Measurements from ENCODE around the gene HIF3A.

Gene HIF3A

DNA sequence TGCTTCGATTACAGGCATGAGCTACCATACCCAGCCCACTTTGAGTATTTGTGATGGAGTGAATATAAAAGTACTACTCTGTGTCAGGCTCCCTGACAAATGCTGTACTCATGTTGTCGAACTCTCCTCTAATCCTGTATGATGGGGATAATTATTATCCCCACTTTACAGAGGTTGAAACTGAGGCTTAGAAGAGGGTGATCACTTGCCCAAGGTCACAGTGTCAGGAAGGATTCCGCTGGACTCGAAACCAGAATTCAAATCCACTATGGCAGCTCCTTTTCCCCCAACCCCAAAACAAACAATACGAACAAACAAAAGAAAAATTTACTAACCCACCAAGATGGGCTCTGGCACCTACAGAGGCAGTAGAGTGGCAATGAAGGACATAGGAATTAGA is 48.3 kb downstream of the HIF3A start:
- TF ChIP-seq GATA2 (IDR thresholded peaks at IDR 0.05; ENCODE audit: low read depth, low read length) (no peak), GATA3 (IDR thresholded peaks at IDR 0.05; ENCODE audit: low read depth, low read length) (no peak)

DNA sequence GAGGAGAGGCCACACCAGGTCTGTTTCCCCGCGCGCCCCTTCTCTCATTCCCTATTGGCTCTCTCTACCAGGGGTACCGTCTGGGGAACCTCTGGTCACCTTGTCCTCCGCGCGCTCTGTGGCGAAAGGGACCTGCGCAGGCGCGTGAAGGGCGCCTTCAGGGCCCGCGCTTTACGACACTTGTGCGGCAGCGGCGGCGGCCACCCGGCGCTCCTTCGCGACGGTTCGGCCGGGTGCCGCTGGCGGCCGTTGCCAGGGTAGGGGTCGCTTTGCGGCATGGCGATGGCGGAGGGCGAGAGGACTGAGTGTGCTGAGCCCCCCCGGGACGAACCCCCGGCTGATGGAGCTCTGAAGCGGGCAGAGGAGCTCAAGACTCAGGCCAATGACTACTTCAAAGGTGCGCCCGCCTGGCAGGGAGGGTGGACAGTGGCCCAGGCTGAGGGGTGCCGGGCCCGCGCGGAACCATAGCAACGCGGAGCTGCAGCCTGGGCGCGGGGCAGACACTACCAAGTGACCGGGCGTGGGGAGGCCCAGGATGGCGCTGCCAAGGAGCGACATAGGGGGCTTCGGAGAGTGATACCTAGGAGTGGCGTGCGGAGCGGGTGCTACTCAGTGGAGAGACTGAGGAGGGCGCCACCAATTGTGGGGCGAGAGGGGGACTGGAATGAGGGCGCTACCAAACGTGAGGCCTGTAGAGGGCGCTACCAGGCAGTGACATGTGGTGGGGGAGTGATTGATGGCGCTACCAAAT is 50.2 kb downstream of the HIF3A start, which contains the start of gene PPP5C:
Gene PPP5C, plus strand, starts transcription at position 267 of the 751 bp plus-strand sequence. Its CDS starts 10 bp downstream, at position 277.
- TF ChIP-seq GATA2 (IDR thresholded peaks at IDR 0.05; ENCODE audit: low read depth, low read length) (no peak), GATA3 (IDR thresholded peaks at IDR 0.05; ENCODE audit: low read depth, low read length) (no peak)

DNA sequence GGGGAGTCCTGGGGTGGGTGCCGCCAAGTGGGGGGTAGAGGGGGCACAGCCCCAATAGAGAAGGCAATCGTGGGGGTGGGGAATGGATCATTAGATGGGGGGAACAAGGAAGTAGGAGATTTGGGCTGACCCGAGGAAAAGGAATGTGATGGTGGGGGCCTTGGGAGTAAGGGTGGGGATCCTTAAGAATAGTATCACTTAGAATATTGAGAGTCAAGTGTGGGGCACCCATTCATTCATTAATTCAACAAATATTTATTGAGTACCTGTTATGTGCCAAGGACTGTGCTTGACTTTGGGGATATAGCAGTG is 50.7 kb downstream of the HIF3A start:
- no peak for TF ChIP-seq GATA3 (IDR thresholded peaks at IDR 0.05; ENCODE audit: low read depth, low read length)
- no peak for TF ChIP-seq GATA2 (IDR thresholded peaks at IDR 0.05; ENCODE audit: low read depth, low read length)

DNA sequence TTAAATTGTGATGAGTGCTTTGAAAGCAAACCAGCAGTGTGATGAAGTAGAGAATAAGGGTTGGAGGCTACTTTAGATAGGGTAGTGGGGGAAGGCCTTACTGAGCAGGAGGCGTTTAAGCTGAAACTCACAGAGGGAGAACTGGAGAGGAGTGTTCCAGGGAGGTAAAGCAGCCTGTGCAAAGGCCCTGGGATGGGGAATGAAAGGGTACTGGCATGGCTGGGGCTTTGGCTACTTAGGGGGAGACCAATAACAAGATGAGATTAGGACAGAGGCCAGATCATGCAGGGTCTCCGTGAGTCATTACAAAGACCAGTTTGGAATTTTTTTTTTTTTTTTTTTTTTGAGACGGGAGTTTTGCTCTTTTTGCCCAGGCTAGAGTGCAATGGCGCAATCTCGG is 51.1 kb downstream of the HIF3A start:
- TF ChIP-seq GATA3 (IDR thresholded peaks at IDR 0.05; ENCODE audit: low read depth, low read length) (no peak), GATA2 (IDR thresholded peaks at IDR 0.05; ENCODE audit: low read depth, low read length) (no peak)

DNA sequence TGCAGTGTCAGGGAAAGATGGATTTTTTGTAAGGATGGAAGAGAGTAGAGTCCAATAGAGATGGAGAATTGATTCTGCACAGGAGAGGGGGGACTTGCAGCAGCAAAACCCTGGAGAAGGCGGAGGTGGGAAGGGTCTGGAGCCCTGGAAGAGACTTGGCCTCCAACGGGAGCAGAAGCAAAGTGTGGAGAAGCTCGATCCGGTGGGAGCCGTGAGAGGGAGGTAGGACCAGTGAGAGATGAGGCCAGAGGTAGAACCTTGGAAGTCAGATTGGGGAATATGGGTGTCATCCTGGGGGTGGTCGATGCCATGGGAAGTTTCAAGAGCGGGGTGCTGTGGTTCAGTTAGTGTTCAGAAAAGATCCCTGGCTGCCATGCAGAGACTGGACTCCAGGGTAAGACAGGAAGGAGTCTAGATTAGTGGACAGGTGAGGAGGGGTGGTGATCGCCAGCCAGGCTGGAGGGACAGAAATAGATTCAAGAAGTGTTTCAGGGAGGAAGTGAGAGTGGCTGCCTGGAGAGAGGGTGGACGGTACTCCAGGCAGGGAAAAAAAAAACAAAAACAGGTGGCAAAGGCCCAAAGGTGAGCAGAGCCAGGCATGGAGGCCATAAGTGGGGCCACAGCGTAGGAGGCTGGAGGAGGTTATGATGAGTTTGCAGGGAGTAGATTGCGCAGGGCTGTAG is 52.6 kb downstream of the HIF3A start:
- TF ChIP-seq GATA2 (IDR thresholded peaks at IDR 0.05; ENCODE audit: low read depth, low read length) (no peak), GATA3 (IDR thresholded peaks at IDR 0.05; ENCODE audit: low read depth, low read length) (no peak)

DNA sequence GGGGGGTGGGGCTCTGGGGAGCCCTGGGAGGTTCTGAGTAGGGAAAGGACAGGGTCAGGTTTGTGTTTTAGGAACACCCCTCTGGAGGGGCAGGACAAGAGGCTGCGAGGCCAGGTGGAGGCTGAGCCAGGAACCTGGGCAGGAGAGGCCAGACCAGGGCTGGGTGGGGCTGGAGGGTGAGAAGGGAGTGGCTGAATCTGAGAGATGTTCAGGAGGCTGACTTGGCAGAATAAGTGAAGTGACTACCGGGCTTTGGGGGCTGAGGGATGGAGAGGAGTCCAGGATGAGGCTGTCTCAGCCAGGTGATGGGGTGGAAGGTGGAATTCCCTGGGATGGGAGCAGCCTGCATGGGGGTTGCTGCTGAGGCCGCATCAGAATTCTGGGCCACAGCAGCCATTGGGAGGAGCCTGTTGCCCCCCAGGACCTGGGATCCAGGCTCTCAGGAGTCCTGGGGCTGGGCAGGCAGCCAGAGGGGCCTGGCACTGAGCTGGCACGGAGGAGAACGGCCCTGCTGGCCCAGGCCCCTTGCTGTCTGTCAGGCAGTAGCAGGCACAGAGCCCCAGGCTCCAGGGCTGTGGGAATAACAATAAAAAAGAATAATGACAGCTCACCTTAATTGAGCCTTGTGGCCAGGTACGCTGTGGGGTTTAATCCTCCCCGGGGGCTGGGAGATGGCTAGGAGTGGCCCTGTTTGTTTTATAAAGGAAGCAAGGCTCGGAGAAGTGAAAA is 53.4 kb downstream of the HIF3A start:
- TF ChIP-seq GATA3 (IDR thresholded peaks at IDR 0.05; ENCODE audit: low read depth, low read length) (no peak), GATA2 (IDR thresholded peaks at IDR 0.05; ENCODE audit: low read depth, low read length) (no peak)

DNA sequence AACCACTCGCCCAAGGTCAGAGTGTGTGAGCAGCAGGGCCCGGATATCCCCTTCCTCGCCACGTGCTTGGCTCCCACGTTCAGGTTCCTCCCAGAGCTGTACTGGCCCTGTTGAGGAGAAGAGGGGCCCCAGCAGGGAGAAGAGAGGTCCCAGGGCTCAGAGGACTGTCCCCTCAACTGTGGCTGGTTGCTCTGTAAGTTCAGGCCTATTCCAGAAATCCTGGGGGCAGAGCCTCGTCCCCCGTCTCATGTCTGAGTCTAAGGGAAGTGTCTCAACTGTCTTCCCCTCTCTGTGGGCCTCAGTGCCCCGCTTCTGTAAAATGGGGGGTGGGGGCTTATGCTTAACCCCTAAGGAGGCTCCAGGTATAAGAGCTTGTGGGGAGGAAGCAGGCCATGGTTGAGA is 53.9 kb downstream of the HIF3A start:
- TF ChIP-seq GATA3 (IDR thresholded peaks at IDR 0.05; ENCODE audit: low read depth, low read length): no peak
- no peak for TF ChIP-seq GATA2 (IDR thresholded peaks at IDR 0.05; ENCODE audit: low read depth, low read length)

DNA sequence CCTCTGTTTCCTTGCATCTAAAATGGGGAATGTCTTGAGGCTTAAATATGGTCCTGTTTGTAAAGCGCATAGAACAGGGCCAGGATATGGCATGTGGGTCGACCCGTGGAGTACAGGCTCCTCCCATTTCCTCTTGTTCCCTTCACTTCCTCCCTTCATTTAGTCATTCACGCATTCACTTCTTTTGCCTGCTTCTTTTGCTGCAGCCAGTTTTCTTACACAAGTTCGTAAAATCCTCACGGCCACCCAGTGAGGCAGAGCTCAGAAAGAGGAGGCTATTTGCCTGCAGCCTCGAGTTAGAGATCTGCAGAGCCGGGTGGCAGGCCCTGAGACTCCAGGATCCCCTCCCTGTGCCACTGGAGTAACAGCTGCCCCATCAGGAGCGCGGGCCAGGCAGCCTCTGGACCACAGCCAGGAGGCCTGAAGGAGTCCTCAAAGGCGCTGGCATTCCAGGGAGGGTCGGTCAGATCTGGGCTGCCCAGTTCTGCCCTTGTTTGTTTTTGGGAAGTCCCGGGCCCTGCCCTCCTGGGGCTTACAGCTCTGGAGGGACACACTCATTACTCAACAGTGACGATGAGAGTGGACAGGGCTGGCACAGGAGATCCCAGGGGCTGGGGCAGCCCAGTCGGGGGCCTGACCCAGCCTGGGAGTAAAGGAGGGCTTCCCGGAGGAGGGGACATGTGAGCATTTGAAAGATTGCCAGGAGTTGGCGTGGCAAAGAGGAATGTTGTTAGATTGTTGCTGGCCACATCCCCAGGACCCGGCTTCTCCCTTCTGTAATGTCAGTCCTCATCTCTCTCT is 54.6 kb downstream of the HIF3A start:
- TF ChIP-seq GATA3 (IDR thresholded peaks at IDR 0.05; ENCODE audit: low read depth, low read length) (no peak), GATA2 (IDR thresholded peaks at IDR 0.05; ENCODE audit: low read depth, low read length) (no peak)

DNA sequence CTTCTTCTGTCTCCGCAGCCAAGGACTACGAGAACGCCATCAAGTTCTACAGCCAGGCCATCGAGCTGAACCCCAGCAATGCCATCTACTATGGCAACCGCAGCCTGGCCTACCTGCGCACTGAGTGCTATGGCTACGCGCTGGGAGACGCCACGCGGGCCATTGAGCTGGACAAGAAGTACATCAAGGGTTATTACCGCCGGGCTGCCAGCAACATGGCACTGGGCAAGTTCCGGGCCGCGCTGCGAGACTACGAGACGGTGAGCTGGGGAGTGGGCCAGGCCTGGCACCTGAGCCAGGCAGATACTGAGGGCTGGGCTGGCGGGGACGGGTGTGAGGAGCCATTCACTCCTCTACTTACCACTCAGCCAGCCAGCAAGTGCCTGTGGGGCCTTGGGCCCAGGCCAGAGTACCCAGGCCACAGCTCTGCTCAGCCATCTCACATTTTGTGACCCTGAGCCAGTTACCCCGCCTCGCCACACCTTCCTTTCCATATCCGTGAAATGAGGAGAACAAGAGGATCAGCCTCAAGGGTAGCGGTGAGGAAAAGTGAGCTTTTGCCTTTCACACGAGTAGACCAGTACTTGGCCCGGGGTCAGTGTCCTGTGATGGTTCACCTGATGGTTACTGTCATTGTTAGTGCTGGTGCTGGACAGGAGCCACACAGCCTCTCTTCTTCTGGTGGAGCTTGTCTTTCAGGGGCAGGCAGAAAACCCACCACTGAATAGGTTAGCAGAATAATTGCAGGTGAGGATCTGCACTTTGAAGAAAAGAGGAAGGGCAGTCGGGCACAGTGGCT is 57.1 kb downstream of the HIF3A start:
- TF ChIP-seq GATA2 (IDR thresholded peaks at IDR 0.05; ENCODE audit: low read depth, low read length) (no peak), GATA3 (IDR thresholded peaks at IDR 0.05; ENCODE audit: low read depth, low read length) (no peak)

DNA sequence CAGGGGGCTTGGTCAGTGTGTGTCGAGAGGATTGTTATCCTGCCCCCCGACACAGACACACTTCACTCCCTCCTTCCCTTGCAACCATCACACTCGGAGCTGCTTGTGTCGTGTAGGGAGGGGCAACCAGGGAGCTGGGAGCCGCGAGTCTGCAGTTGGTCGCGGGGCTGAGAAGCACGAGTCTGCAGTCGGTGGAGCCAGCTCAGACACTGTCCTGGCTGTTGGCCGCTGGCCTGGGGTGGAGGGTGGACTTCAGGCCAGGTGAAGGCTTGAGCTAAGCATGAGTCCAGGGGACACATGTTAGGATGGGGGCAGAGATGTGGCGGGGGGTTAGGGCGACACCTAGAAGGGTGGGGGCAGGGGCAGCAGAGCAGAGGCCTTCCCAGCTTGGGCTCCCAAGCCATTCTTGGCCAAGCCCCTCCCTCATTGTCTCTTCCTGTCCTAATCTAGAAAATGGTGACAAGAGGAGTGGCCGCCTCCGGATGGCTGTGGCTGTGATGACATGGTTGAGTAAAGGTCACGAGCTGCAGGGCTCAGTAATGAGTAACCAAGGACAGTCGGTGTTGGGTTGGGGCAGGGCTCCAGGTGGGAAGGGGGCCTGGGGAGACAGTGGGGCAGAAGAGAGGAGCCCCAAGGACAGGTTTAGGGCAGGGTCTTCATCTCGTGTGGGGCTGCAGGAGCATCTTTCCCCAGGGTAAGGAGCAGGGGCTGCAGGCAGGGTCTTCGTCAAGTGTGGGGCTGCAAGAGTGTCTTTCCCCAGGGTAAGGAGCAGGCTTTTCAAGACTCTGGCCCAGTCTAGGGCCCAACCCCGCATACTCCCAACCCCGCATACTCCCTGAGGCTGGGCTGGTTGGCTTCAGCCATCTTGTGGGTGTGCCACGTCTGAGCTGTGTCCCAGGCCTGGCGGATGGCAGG is 58.6 kb downstream of the HIF3A start:
- TF ChIP-seq GATA2 (IDR thresholded peaks at IDR 0.05; ENCODE audit: low read depth, low read length): no peak
- no peak for TF ChIP-seq GATA3 (IDR thresholded peaks at IDR 0.05; ENCODE audit: low read depth, low read length)

DNA sequence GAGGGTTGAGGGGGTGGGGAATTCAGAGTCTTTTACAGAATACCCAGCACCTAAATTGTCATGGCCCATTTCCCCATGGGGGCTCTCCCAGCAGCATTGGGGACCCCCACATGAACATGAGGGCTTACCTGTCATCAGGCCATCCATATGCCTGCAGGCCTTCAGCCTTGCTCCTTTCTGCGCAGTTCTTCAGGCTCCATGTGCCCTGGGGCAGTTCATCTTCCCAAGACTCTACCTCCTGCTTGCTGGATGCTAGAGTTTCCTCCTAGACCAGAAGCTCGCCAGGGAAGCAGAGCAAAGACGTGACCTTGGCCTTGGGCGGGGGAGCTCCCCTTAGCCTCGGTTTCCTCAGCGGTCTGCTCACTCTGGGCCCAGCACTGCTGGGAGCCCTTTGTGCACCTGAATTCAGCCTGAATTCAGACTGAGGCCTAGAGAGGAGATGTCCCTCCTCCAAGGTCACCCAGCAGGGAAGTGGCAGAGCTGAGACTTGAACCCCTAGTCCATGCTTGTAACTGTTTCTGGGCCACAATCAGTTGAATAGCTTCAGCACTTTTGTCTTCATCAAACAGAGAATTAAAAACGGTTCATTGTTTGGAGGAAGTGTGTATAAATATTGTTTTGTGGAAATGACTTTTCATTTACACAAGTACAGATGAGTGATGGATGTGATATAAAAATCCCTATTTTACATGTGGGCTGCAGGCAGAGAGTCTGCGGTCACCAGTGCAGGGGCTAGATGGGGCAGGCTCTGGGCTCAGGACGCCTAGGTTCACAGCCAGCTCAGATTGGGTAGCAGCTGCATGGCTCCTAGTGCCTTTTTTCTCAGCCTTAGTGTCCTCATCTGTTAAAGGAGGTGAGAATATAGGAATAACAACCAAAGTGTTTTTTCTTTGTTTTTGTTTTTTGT is 59.6 kb downstream of the HIF3A start:
- TF ChIP-seq GATA3 (IDR thresholded peaks at IDR 0.05; ENCODE audit: low read depth, low read length): no peak
- TF ChIP-seq GATA2 (IDR thresholded peaks at IDR 0.05; ENCODE audit: low read depth, low read length): no peak

All from SH-SY5Y (cell line).